Right atrium auricular region (tissue), 2 donors: ENCODE measurements around the gene MKKS. TPM values are rescaled to one million over a fixed set of nuclear protein-coding genes. Genes with fewer than 3 reads are reported as not detected.

Source experiments
- DNase-seq: peaks from one replicate; pipeline ENCODE4 v3.0.0-alpha.2; 2019; ENCODE audit warnings: low spot score
- H3K27ac ChIP-seq, 2 donors: fragments of 200-600 bp; sonication (generic); 1 replicate in 1 of 2; 2 replicates in 1 of 2; pipeline ENCODE4 v1.5.1; 2016 to 2019
- H3K27me3 ChIP-seq, 2 donors: fragments of 200-600 bp; sonication (generic); one replicate each; pipeline versions ENCODE4 v1.5.1 to v1.6.0; 2017 to 2019
- H3K36me3 ChIP-seq: fragments of 200-600 bp; sonication (generic); one replicate; pipeline ENCODE4 v1.5.1; 2016
- H3K4me1 ChIP-seq, 2 donors: fragments of 200-600 bp; sonication (generic); one replicate each; pipeline versions ENCODE4 v1.5.1 to v1.6.0; 2017 to 2019
- H3K4me3 ChIP-seq, 2 donors: fragments of 200-600 bp; sonication (generic); 1 replicate in 1 of 2; 2 replicates in 1 of 2; pipeline ENCODE4 v1.5.1; 2017 to 2019; ENCODE audit warnings: mild to moderate bottlenecking in 1 of 2, moderate library complexity in 1 of 2
- H3K9me3 ChIP-seq, 2 donors: fragments of 200-600 bp; sonication (generic); one replicate each; pipeline ENCODE4 v1.5.1; 2019
- total RNA-seq, 2 donors: library from RNA; depleted of rRNA; stranded (reverse); fragments of >200 nt; gene quantifications; one replicate each; pipeline ENCODE4 v1.1.0, GENCODE V29; 2016
- TF ChIP-seq, protein P1 (sequence below), 2 donors: fragments of 200-600 bp; sonication (generic); IDR thresholded peaks; one replicate each; pipeline ENCODE4 v1.5.1; 2019; ENCODE audit warnings: antibody characterized with exemption in 2 of 2

Gene MKKS
- total RNA-seq, 2 donors from 2014 or later, result 12.4 to 15.4 TPM

DNA sequence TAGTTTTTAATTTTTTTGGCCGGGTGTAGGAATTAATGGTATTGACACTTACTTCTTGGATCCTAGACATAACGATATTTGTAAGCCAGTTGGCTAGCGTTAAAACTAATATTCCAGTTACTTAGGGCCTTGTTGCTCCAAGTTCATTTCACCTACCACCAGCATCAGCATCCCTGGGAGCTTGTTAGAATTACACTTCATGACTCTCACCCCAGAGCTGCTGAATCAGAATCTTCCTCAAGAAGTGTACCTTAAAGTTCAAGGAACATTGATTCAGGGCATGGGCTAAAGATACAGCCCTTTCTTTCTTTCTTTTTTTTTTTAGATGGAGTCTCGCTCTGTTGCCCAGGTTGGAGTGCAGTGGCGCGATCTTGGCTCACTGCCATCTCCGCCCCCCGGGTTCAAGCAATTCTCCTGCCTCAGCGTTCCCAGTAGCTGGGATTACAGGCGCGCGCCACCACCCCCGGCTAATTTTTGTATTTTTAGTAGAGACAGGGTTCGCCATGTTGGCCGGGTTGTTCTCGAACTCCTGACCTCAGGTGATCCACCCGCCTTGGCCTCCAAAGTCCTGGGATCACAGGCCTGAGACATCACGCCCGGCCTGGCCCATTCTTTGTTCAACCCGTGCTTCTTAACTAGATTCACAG is 2.2 kb upstream of the MKKS start:
- TF ChIP-seq, protein P1, sequence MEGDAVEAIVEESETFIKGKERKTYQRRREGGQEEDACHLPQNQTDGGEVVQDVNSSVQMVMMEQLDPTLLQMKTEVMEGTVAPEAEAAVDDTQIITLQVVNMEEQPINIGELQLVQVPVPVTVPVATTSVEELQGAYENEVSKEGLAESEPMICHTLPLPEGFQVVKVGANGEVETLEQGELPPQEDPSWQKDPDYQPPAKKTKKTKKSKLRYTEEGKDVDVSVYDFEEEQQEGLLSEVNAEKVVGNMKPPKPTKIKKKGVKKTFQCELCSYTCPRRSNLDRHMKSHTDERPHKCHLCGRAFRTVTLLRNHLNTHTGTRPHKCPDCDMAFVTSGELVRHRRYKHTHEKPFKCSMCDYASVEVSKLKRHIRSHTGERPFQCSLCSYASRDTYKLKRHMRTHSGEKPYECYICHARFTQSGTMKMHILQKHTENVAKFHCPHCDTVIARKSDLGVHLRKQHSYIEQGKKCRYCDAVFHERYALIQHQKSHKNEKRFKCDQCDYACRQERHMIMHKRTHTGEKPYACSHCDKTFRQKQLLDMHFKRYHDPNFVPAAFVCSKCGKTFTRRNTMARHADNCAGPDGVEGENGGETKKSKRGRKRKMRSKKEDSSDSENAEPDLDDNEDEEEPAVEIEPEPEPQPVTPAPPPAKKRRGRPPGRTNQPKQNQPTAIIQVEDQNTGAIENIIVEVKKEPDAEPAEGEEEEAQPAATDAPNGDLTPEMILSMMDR (IDR thresholded peaks at IDR 0.05), result no peak
- peaks cover 0 to 26% of the 10 kb centered on the region in 2 donors for H3K4me1 ChIP-seq
- no peak overlapping the region for H3K27ac ChIP-seq
- no peaks in the 10 kb centered on the region for H3K9me3 ChIP-seq
- DNase-seq, result no peak
- H3K36me3 ChIP-seq, result no peaks in the 10 kb centered on the region
- no peak overlapping the region for H3K4me3 ChIP-seq
- H3K27me3 ChIP-seq, result no peaks in the 10 kb centered on the region

DNA sequence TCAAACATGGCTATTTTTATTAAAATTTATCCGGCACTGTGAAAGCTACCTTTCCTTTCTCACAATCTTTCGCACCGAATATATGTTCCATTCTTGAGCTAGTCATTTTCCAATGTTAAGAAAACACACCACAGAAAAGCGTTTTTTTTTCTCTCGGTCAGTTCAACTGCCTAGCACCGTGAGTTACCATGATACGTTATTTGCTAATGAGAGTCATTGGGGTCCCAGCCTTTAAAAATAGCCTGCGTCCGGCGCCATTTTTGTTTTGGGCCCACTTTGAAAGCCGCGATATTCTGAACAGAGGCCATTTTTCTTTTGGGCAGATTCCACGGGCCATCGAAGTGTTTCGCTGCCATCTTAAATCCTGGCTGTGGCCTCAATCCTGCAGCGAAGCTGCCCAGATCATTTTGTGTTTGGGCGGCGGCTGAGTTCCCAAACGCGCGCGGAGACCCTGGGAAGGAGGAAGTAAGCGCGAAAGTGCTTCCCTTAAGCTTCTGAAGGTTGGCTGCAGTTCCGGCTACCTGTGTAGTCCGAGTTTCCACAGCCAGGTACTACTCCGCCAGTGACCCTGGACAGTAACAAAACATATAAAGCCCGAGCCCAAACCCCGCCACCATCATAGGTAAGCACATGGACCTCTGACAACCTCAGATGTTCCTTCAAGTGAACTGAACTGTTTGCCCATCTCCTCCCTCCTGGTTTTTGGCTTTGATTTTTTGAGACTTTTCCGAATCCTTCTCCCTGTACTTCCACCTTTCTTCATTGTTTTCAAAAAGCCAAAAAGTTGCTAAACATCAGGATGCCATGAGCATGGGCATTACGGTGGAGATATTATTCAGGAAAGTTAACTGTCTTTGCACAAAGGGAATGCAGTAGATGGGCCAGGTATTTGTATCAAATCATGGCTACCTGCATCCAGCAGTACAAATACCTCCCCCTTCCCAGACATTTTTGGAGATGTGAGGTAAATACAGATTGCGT is 1.1 kb upstream of the MKKS start, which contains the start of gene SLX4IP:
TSS of gene SLX4IP (plus strand) at position 474 of the 981 bp plus-strand sequence. CDS start 22,900 bp downstream, outside the sequence.
- Histone ChIP-seq H3K27ac (peak within 1 kb of the TSS; percentile 95 to 97), H3K4me1 (peaks cover 0 to 26% of the 10 kb centered on the region in 2 donors), H3K36me3 (no peaks in the 10 kb centered on the region), H3K4me3 (peak within 1 kb of the TSS; percentile 66 to 90), H3K9me3 (no peaks in the 10 kb centered on the region), H3K27me3 (no peaks in the 10 kb centered on the region)
- peak; percentile 95 for DNase-seq
- TF ChIP-seq, protein P1 (IDR thresholded peaks at IDR 0.05), result no peak

DNA sequence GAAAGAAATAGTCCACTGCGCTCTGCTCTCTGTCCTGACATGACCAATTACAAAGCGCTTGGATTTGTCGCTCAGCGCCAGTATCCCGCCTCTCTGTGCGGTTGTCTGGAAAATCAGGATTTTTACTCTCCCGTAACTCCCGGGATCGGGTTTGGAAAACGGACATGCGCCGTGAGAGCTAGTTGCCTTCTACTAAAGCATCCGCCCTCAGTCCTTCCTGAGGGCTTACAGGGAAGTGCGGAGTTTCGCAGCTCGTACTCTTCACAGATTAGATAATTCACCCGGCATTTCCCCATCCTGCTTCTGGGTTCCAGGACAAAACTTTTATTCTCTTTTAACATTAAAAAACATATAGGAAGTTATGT is 427 bp upstream of the MKKS start:
- TF ChIP-seq, protein P1 (IDR thresholded peaks at IDR 0.05), result no peak

DNA sequence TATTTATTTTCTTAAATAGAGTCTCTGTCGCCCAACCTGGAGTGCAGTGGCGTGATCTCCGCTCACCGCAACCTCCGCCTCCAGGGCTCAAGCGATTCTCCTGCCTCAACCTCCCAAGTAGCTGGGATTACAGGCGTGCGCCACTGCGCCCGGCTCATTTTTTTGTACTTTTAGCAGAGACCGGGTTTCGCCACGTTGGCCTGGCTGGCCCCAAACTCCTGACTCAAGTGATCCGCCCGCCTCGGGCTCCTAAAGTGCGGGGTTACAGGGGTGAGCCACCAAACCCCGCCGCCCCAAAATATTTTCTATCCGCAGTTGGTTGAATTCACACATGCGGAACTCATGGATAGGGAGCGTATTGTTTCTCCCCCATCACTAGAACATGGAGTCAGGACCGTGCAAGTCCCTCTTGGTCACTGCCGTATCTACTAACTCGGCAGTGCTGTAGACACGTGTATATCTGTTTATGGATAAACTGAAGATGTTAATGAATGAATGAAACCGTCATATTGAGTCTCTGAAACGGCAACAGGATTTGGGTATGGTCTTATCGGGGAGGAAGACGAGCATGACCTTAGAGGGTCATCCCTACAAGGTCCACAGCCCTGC is 904 bp downstream of the MKKS start:
- H3K27me3 ChIP-seq, result no peaks in the 10 kb centered on the region
- no peaks in the 10 kb centered on the region for H3K9me3 ChIP-seq
- H3K4me1 ChIP-seq, result peaks cover 0 to 34% of the 10 kb centered on the region in 2 donors
- TF ChIP-seq, protein P1 (IDR thresholded peaks at IDR 0.05), result no peak
- DNase-seq, result no peak
- no peaks in the 10 kb centered on the region for H3K36me3 ChIP-seq
- peak overlapping the region; percentile 66 to 90 for H3K4me3 ChIP-seq
- H3K27ac ChIP-seq, result peak overlapping the region; percentile 95 to 97

More for the DNA sequence above, 427 bp upstream of the MKKS start:
- Histone ChIP-seq H3K4me1 (peaks cover 0 to 28% of the 10 kb centered on the region in 2 donors), H3K4me3 (peak overlapping the region; percentile 66 to 90), H3K27me3 (no peaks in the 10 kb centered on the region), H3K9me3 (no peaks in the 10 kb centered on the region), H3K36me3 (no peaks in the 10 kb centered on the region), H3K27ac (peak overlapping the region; percentile 95 to 97)
- peak; percentile 97 for DNase-seq

DNA sequence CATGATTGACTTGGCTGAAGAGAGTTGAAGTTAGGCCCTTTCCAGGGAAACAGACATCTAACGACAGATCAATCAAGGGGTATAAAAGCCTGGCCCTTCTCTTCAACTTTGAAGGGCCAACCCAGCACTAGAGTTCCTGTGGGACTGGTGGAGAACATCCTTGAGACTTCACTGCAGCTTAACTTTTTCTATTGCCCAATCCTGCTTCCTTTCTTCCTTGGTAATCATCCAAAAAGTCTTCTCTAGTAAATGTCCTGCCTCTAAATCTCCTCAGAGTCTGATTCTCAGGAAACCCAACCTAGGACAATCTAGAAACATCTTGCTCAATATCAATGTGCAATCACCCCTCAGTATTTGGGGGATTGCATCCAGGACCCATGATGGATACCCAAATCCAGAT is 1.9 kb downstream of the MKKS start:
- Histone ChIP-seq H3K4me1 (peaks cover 0 to 42% of the 10 kb centered on the region in 2 donors), H3K27ac (no peak overlapping the region), H3K4me3 (no peak overlapping the region), H3K9me3 (no peaks in the 10 kb centered on the region), H3K27me3 (no peaks in the 10 kb centered on the region), H3K36me3 (no peaks in the 10 kb centered on the region)
- DNase-seq, result no peak
- TF ChIP-seq, protein P1 (IDR thresholded peaks at IDR 0.05), result no peak
